Measurements from ENCODE around the gene ZBED1.
"Not testable (repeated sequence)": the region's sequence is repeated elsewhere in the genome, so short reads cannot be mapped to it uniquely, and the experiment has no call there.

Gene ZBED1

DNA sequence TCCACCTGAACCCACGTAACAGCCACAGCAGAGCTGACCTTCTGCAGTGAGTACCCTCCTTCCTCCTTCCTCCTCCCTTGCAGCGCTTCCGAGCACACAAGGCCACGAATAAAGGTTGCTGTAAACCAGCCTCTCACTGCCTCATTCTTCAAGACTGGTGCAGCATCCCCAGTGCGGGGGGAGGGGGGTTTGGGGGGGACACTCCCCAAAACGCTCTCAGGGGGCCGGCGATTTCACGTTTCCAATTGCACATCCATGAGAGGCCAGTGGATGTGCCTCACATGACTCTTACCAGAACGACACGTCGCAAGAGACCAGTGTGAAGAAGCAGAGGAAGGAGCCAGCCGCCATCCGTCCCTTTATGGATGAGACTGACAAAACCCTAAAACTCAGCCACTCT lies 5.2 kb downstream of the ZBED1 start:
- DNase-seq = no peak

DNA sequence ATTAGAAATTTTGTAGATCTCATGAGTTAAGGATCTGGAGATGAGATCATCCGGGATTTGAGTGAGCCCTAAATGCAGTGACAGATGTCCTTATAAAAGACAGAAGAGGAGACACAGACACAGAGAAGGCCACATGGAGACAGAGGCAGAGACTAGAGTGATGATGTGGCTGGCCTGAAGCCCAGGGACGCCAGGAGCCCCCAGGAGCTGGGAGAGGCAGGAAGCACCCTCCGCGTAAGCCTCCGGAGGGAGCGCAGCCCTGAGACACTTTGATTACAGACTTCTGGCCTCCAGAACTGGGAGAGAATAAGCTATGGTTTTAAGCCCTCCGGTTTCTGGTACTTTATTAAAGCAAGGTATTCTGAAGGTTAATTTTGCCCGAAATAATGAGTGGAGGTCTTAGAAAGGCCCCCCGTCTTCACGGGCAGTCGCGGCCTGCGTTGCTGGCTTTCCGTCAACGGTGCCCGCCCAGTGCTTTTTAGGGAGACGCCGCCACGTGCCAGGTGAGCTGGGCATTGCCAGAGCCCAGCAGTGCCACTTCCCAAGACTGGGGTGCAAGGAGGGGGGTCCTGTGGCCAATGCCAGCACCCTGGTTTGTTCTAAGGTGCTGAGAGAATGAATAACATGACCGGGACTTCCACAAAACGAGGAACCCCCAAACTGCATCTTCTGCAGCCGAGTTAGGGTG lies 8.1 kb downstream of the ZBED1 start:
- DNase-seq = no peak

GRCh38 chrX:2490634-2491033 lies 10.1 kb downstream of the ZBED1 start:
- no peak for DNase-seq

GRCh38 chrX:2489446-2490445 lies 11.0 kb downstream of the ZBED1 start:
- DNase-seq = no peak

DNA sequence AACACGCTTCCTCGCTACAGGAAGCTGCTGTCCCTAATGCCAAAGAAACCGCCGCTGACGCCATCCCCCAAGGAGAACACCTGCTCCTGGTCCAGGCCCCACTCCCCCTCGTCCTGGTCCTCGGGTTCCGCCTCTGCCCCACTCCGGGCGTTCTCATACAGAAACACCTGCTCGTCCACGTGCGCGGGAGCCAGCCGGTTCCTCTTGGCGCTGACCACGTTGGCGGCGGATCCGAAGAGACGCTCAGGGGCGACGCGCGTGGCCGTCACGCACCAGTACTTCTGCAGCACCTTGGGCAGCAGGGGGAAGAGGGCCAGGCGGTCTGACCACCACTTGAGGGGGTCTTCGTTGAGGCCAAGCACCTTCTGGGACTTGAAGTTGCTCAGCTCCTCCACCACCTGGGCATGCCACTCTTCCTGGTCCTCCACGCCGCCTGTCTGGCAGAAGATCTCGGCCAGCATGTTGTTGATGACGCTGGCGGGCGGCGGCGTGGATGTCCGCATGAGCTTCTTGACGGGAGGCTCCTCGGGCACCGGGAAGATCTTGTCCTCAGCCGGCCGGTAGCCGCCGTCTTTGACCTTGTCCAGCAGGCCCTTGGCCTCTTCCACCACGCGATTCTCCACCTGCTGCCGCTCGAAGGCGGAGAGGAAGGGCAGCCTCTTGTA lies 12.0 kb downstream of the ZBED1 start:
- no peak for DNase-seq

DNA sequence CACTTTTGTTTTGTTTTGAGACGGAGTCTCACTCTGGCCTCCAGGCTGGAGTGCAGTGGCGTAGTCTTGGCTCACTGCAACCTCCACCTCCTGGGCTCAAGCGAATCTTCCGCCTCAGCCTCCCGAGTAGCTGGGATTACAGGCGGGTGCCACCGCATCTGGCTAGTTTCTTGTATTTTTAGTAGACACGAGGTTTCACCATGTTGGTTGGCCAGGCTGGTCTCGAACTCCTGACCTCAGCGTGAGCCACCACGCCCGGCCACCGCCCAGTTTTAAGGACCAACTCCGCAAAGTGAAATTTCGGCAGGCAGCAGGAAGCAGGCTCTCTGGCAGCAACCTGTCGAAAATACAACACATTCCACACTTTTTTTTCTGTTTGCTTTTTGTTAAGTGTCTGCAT lies 13.4 kb downstream of the ZBED1 start:
- no peak for DNase-seq

GRCh38 chrX:2486476-2487133 lies 14.2 kb downstream of the ZBED1 start:
- no peak for DNase-seq

DNA sequence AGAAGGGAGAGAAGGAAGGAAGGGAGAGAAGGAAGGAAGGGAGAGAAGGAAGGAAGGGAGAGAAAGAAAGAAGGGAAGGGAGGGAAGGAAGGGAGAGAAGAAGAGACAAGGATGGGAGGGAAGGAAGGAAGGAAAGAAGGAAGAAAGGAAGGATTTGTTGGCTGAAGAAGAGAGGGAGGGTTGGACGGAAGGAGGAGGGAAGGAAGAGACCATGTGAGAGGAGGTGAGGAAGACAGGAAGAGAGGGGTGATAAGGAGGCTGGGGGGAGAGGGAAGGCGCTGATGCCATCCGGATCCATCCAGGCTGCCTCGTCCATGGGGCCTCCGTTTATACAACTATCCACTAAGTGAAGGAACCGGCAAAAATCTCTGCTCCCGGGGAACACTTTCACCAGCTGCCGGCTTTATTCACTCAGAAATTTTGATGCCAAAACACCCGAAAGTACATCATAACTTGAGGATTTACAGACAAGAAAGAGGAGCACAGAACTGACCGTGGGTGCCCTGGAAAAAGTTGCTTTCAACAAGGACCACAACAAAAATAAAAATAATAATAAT lies 14.9 kb downstream of the ZBED1 start:
- DNase-seq = no peak

GRCh38 chrX:2484721-2485648 lies 15.8 kb downstream of the ZBED1 start:
- DNase-seq = no peak

- no peak for DNase-seq
Observed at GRCh38 chrX:2484256-2484655, 16.5 kb downstream of the ZBED1 start.

DNA sequence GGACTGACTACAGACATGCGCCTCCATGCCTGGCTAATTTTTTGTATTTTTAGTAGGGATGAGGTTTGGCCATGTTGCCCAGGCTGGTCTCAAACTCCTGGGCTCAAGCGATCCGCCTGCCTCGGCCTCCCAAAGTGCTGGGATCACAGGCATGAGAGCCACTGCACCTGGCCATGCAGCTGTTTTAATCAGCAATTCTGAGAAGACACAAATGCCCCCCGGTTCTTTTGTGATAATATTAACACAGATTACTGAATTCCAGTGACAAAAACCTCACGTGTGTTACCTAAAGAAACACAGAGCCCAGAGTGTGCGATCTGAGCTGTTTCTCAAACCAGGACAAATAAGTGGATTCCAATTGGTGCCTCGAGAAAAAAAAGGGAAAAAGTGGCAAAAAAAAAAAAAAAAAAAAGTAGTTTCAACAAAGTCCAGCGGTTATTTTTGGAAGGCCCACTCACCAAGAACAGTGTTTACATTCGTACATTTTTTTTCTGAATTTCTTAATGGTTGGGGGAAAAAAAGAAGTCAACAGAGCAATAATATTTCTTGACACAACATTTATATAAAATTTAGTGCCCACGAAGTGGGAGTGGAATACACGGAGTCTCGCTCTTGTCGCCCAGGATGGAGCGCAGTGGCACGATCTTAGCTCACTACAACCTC lies 17.2 kb downstream of the ZBED1 start:
- DNase-seq = no peak

- DNase-seq = not testable (repeated sequence)
Observed at GRCh38 chrX:2481597-2481996, 19.2 kb downstream of the ZBED1 start.

GRCh38 chrX:2479982-2480381 lies 20.8 kb downstream of the ZBED1 start:
- not testable (repeated sequence) for DNase-seq

- DNase-seq = no peak
Observed at GRCh38 chrX:2479420-2479780, 21.4 kb downstream of the ZBED1 start.

- DNase-seq = no peak
Observed at GRCh38 chrX:2478546-2479419, 22.0 kb downstream of the ZBED1 start.

DNA sequence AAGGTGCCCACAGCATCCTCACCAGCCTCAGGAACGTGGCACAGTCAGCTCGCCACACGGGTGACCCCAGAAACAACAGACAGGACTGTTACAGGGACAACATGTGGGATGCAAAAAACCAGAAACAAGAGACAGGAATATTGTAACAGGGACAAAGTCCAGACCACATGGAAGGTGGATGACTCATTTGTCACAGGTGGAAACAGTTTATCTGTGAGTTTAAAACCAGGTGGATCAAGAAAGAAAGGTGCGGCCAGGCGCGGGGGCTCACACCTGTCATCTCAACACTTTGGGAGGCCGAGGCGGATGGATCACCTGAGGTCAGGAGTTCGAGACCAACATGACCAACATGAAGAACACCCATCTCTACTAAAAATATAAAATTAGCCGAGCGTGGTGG lies 23.5 kb downstream of the ZBED1 start:
- not testable (repeated sequence) for DNase-seq

DNA sequence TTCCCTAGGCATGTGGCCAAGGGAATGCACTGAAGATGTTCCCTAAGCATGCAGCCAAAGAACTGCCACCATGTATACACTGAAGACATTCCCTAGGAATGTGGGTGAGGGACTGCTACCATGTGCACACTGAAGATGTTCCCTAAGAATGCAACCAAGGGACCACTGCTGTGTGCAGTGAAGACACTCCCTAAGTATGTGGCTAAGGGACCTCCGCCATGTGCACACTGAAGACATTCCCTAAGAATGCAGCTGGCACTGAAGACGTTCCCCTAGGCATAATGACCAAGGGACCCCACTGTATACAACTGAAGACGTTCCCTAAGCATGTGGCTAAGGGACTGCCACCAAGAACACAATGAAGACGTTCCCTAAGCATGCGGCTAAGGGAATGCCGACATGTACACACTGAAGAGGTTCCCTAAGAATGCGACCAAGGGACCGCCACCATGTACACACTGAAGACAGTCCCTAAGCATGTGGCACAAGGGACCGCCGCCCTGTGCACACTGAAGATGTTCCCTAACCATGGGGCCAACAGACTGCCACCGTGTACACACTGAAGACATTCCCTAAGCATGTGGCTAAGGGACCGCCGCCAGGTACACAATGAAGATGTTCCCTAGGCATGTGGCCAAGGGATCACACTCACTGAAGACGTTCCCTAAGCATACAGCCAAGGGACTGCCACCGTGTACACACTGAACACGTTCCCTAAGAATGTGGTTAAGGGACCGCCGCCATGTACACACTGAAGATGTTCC lies 25.6 kb downstream of the ZBED1 start:
- no peak for DNase-seq

GRCh38 chrX:2474280-2474962 lies 26.4 kb downstream of the ZBED1 start:
- DNase-seq = no peak

DNA sequence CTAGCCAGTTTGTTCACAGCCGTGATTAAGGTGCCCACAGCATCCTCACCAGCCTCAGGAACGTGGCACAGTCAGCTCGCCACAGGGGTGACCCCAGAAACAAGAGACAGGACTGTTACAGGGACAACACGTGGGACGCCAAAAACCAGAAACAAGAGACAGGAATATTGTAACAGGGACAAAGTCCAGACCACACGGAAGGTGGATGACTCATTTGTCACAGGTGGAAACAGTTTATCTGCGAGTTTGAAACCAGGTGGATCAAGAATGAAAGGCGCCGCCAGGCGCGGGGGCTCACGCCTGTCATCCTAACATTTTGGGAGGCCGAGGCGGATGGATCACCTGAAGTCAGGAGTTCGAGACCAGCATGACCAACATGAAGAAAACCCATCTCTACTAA lies 27.7 kb downstream of the ZBED1 start:
- not testable (repeated sequence) for DNase-seq
